ENCODE data around the gene CUEDC2.

The CUEDC2 gene

GRCh38 chr10:102395400-102396316, 36.7 kb downstream of the CUEDC2 start, which contains the start of gene NFKB2:
NFKB2 (plus strand) TSS chr10:102395705; CDS start chr10:102395960, 255 bp downstream.
- DNase-seq: peak; percentile 88

GRCh38 chr10:102394801-102395399, 37.5 kb downstream of the CUEDC2 start:
- DNase-seq: peak; percentile 41

- DNase-seq: peak; percentile 96
Observed at GRCh38 chr10:102394079-102394800, 38.1 kb downstream of the CUEDC2 start.

- DNase-seq: no peak
Observed at GRCh38 chr10:102393411-102394078, 38.8 kb downstream of the CUEDC2 start.

- no peak for DNase-seq
Observed at GRCh38 chr10:102392306-102392705, 40.1 kb downstream of the CUEDC2 start.

GRCh38 chr10:102389894-102390293, 42.5 kb downstream of the CUEDC2 start:
- no peak for DNase-seq

GRCh38 chr10:102384606-102385429, 47.6 kb downstream of the CUEDC2 start:
- DNase-seq: no peak

GRCh38 chr10:102384053-102384452, 48.3 kb downstream of the CUEDC2 start:
- DNase-seq: no peak

GRCh38 chr10:102382871-102383270, 49.5 kb downstream of the CUEDC2 start:
- DNase-seq: no peak

GRCh38 chr10:102381983-102382382, 50.4 kb downstream of the CUEDC2 start:
- no peak for DNase-seq

GRCh38 chr10:102379383-102379782, 53.0 kb downstream of the CUEDC2 start:
- DNase-seq: no peak

GRCh38 chr10:102376901-102377300, 55.5 kb downstream of the CUEDC2 start:
- DNase-seq: no peak

- no peak for DNase-seq
Observed at GRCh38 chr10:102375867-102376266, 56.5 kb downstream of the CUEDC2 start.

- no peak for DNase-seq
Observed at GRCh38 chr10:102375250-102375649, 57.1 kb downstream of the CUEDC2 start.

Measured in activated gamma-delta T cell treated with Interleukin-2 at 50 U/mL for 16 hours (primary cell).